ENCODE results near the gene VWC2L. TPM values are rescaled to one million over a fixed set of nuclear protein-coding genes. Genes with fewer than 3 reads are reported as not detected.
A peak's percentile ranks its signal among the peaks of the same experiment; 100 is the strongest.

Gene VWC2L
- polyA plus RNA-seq, 6 donors from 2014 or later: not detected

GRCh38 chr2:214401580-214401979, 9.3 kb upstream of the VWC2L start:
- Mint-ChIP-seq H3K4me1 (no peaks in the 10 kb centered on the region), H3K36me3 (no peaks in the 10 kb centered on the region)

GRCh38 chr2:214410128-214410775, 602 bp upstream of the VWC2L start:
- ATAC-seq (ENCODE audit: low read depth in 2 of 2) (no peak), DNase-seq (no peak)
- peaks cover 0 to 6% (median 0%) of the 10 kb centered on the region in 3 donors for H3K27me3 Mint-ChIP-seq
- no peaks in the 10 kb centered on the region for H3K36me3 Mint-ChIP-seq
- no peak overlapping the region for H3K4me3 Mint-ChIP-seq
- H3K9me3 Mint-ChIP-seq: peaks cover 0 to 4% (median 0%) of the 10 kb centered on the region in 7 donors
- no peaks in the 10 kb centered on the region for H3K4me1 Mint-ChIP-seq
- no peak overlapping the region for H3K27ac Mint-ChIP-seq

More at GRCh38 chr2:214401580-214401979, 9.3 kb upstream of the VWC2L start:
- Mint-ChIP-seq H3K9me3 (no peaks in the 10 kb centered on the region), H3K27ac (no peak overlapping the region), H3K4me3 (no peak overlapping the region), H3K27me3 (no peaks in the 10 kb centered on the region)
- ATAC-seq (ENCODE audit: low read depth in 2 of 2) (no peak), DNase-seq (no peak)

GRCh38 chr2:214412679-214413078, 1.8 kb downstream of the VWC2L start:
- Mint-ChIP-seq H3K27ac (no peak overlapping the region), H3K4me3 (no peak overlapping the region), H3K27me3 (peaks cover 0 to 6% (median 0%) of the 10 kb centered on the region in 3 donors)

GRCh38 chr2:214436470-214436869, 25.6 kb downstream of the VWC2L start:
- H3K4me3 Mint-ChIP-seq: no peak overlapping the region
- no peaks in the 10 kb centered on the region for H3K9me3 Mint-ChIP-seq
- peaks cover 0 to 5% (median 0%) of the 10 kb centered on the region in 3 donors for H3K27me3 Mint-ChIP-seq
- H3K36me3 Mint-ChIP-seq: no peaks in the 10 kb centered on the region
- DNase-seq (no peak), ATAC-seq (ENCODE audit: low read depth in 2 of 2) (no peak)
- H3K27ac Mint-ChIP-seq: no peak overlapping the region
- no peaks in the 10 kb centered on the region for H3K4me1 Mint-ChIP-seq

More at GRCh38 chr2:214412679-214413078, 1.8 kb downstream of the VWC2L start:
- Mint-ChIP-seq H3K9me3 (peaks cover 0 to 4% (median 0%) of the 10 kb centered on the region in 7 donors), H3K4me1 (no peaks in the 10 kb centered on the region), H3K36me3 (no peaks in the 10 kb centered on the region)
- ATAC-seq (ENCODE audit: low read depth in 2 of 2): no peak
- no peak for DNase-seq

GRCh38 chr2:214450118-214450894, 39.5 kb downstream of the VWC2L start:
- H3K4me3 Mint-ChIP-seq: no peak overlapping the region
- H3K9me3 Mint-ChIP-seq: peaks cover 0 to 3% (median 0%) of the 10 kb centered on the region in 7 donors
- no peaks in the 10 kb centered on the region for H3K4me1 Mint-ChIP-seq
- H3K36me3 Mint-ChIP-seq: no peaks in the 10 kb centered on the region
- DNase-seq (no peak), ATAC-seq (ENCODE audit: low read depth in 2 of 2) (no peak)
- no peak overlapping the region for H3K27ac Mint-ChIP-seq
- no peaks in the 10 kb centered on the region for H3K27me3 Mint-ChIP-seq

GRCh38 chr2:214451516-214452275, 40.8 kb downstream of the VWC2L start:
- H3K4me3 Mint-ChIP-seq: peak overlapping the region in 2 of 8 donors; percentile 7 to 16
- DNase-seq (no peak), ATAC-seq (ENCODE audit: low read depth in 2 of 2) (no peak)
- no peaks in the 10 kb centered on the region for H3K36me3 Mint-ChIP-seq
- H3K27ac Mint-ChIP-seq: no peak overlapping the region
- H3K4me1 Mint-ChIP-seq: no peaks in the 10 kb centered on the region
- H3K27me3 Mint-ChIP-seq: no peaks in the 10 kb centered on the region
- H3K9me3 Mint-ChIP-seq: peaks cover 0 to 3% (median 0%) of the 10 kb centered on the region in 7 donors

- H3K9me3 Mint-ChIP-seq: peaks cover 3 to 13% (median 7%) of the 10 kb centered on the region in 7 donors
- no peaks in the 10 kb centered on the region for H3K4me1 Mint-ChIP-seq
- no peak overlapping the region for H3K27ac Mint-ChIP-seq
- peaks cover 0 to 7% of the 10 kb centered on the region in 2 donors for H3K36me3 Mint-ChIP-seq
- H3K4me3 Mint-ChIP-seq: no peak overlapping the region
- H3K27me3 Mint-ChIP-seq: no peaks in the 10 kb centered on the region
- DNase-seq: no peak
- ATAC-seq (ENCODE audit: low read depth in 2 of 2): no peak
Observed at GRCh38 chr2:214465363-214466146, 54.7 kb downstream of the VWC2L start.

GRCh38 chr2:214469728-214470127, 58.9 kb downstream of the VWC2L start:
- no peak overlapping the region for H3K4me3 Mint-ChIP-seq
- no peak overlapping the region for H3K27ac Mint-ChIP-seq
- no peaks in the 10 kb centered on the region for H3K36me3 Mint-ChIP-seq
- no peak for DNase-seq
- H3K4me1 Mint-ChIP-seq: no peaks in the 10 kb centered on the region
- ATAC-seq (ENCODE audit: low read depth in 2 of 2): no peak
- peaks cover 0 to 5% (median 0%) of the 10 kb centered on the region in 7 donors for H3K9me3 Mint-ChIP-seq
- no peaks in the 10 kb centered on the region for H3K27me3 Mint-ChIP-seq

- ATAC-seq (ENCODE audit: low read depth in 2 of 2): no peak
- H3K9me3 Mint-ChIP-seq: no peaks in the 10 kb centered on the region
- H3K36me3 Mint-ChIP-seq: no peaks in the 10 kb centered on the region
- H3K27me3 Mint-ChIP-seq: no peaks in the 10 kb centered on the region
- no peak overlapping the region for H3K27ac Mint-ChIP-seq
- no peak overlapping the region for H3K4me3 Mint-ChIP-seq
- no peaks in the 10 kb centered on the region for H3K4me1 Mint-ChIP-seq
- DNase-seq: no peak
Observed at GRCh38 chr2:214471382-214471781, 60.5 kb downstream of the VWC2L start.

GRCh38 chr2:214471990-214472389, 61.1 kb downstream of the VWC2L start:
- no peaks in the 10 kb centered on the region for H3K9me3 Mint-ChIP-seq
- no peak overlapping the region for H3K27ac Mint-ChIP-seq
- H3K4me1 Mint-ChIP-seq: no peaks in the 10 kb centered on the region
- DNase-seq: no peak
- no peak overlapping the region for H3K4me3 Mint-ChIP-seq
- H3K36me3 Mint-ChIP-seq: no peaks in the 10 kb centered on the region
- no peak for ATAC-seq (ENCODE audit: low read depth in 2 of 2)
- no peaks in the 10 kb centered on the region for H3K27me3 Mint-ChIP-seq

GRCh38 chr2:214477305-214477704, 66.5 kb downstream of the VWC2L start:
- Mint-ChIP-seq H3K4me1 (no peaks in the 10 kb centered on the region), H3K9me3 (peaks cover 0 to 2% (median 0%) of the 10 kb centered on the region in 7 donors), H3K4me3 (no peak overlapping the region), H3K27me3 (no peaks in the 10 kb centered on the region), H3K27ac (no peak overlapping the region), H3K36me3 (no peaks in the 10 kb centered on the region)
- ATAC-seq (ENCODE audit: low read depth in 2 of 2): no peak
- no peak for DNase-seq

- ATAC-seq (ENCODE audit: low read depth in 2 of 2) (no peak), DNase-seq (no peak)
- H3K4me3 Mint-ChIP-seq: no peak overlapping the region
- no peaks in the 10 kb centered on the region for H3K27me3 Mint-ChIP-seq
- H3K4me1 Mint-ChIP-seq: no peaks in the 10 kb centered on the region
- peaks cover 0 to 3% (median 0%) of the 10 kb centered on the region in 7 donors for H3K9me3 Mint-ChIP-seq
- no peak overlapping the region for H3K27ac Mint-ChIP-seq
- H3K36me3 Mint-ChIP-seq: no peaks in the 10 kb centered on the region
Observed at GRCh38 chr2:214481204-214481603, 70.3 kb downstream of the VWC2L start.

GRCh38 chr2:214482728-214483127, 71.9 kb downstream of the VWC2L start:
- Mint-ChIP-seq H3K9me3 (peaks cover 0 to 3% (median 0%) of the 10 kb centered on the region in 7 donors), H3K4me3 (no peak overlapping the region), H3K36me3 (no peaks in the 10 kb centered on the region), H3K27ac (no peak overlapping the region), H3K27me3 (no peaks in the 10 kb centered on the region), H3K4me1 (no peaks in the 10 kb centered on the region)
- DNase-seq: no peak
- no peak for ATAC-seq (ENCODE audit: low read depth in 2 of 2)
